ENCODE results near the gene PRKCA. TPM values are rescaled to one million over a fixed set of nuclear protein-coding genes. Genes with fewer than 3 reads are reported as not detected.

The PRKCA gene
- total and polyA plus RNA-seq, 9 of the 15 experiments (the other 6 are each of a cell fraction or from before 2014, with no cell fraction given): 3.2 to 33.0 (median 17.8) TPM

GRCh38 chr17:66549731-66550207, 247.4 kb downstream of the PRKCA start:
- FAIRE-seq: no peak
- no peak overlapping the region for H3K4me3 ChIP-seq
- DNase-seq (ENCODE audit: extremely low read depth in 1 of 4, low spot score in 3 of 4): no peak

More at GRCh38 chr17:66549731-66550207, 247.4 kb downstream of the PRKCA start:
- no TSS peak for BruUV-seq (replicated peaks)
- intact Hi-C loops (cut with micrococcal nuclease) (no loop called here), in situ Hi-C loops (cut with MboI) (no loop called here)
- no peak overlapping the region for H3K27ac ChIP-seq (ENCODE audit: extremely low read depth, low read depth, low read length)
- H3K4me2 ChIP-seq (ENCODE audit: insufficient read depth, low read length): no peak overlapping the region
- peaks cover 8% of the 10 kb centered on the region; the same call in 1 of the 2 replicates for H4K20me1 ChIP-seq (replicated peaks; ENCODE audit: control insufficient read depth, insufficient read depth, low read length)
- no peaks in the 10 kb centered on the region for H3K27me3 ChIP-seq (ENCODE audit: control insufficient read depth in 2 of 2, insufficient read depth in 2 of 2, low read length in 2 of 2)
- POLR2A ChIA-PET: interaction anchor here (0.6 to 1.1 kb wide), 2 partner anchors 12 to 1422 kb away, joined by 3 to 5 read pairs; no protein-coding TSS in a partner anchor
- no peak for ATAC-seq
- CTCF ChIA-PET (ENCODE audit: low intra/inter-chr PET ratio): no interaction called here
- H3K9ac ChIP-seq (ENCODE audit: insufficient read depth in 1 of 2, low read depth in 2 of 2, low read length in 2 of 2): no peak overlapping the region
- TF ChIP-seq LEF1 (IDR thresholded peaks at IDR 0.05): no peak
- TF ChIP-seq SREBF1 (IDR thresholded peaks at IDR 0.05; ENCODE audit: borderline replicate concordance, low read depth, low read length): no peak
- no peak for TF ChIP-seq EGR1 (conservative IDR thresholded peaks at IDR 0.05)
- TF ChIP-seq ARID2 (IDR thresholded peaks at IDR 0.05): no peak
- TF ChIP-seq PURB (CRISPR knock-in tag; IDR thresholded peaks at IDR 0.05; ENCODE audit: low read depth): no peak
- TF ChIP-seq SMARCA4 (IDR thresholded peaks at IDR 0.05): no peak
- TF ChIP-seq MYBL2 (IDR thresholded peaks at IDR 0.05; ENCODE audit: low read depth): no peak
- no peak for TF ChIP-seq MYBL2 (CRISPR knock-in tag; IDR thresholded peaks at IDR 0.05; ENCODE audit: borderline replicate concordance)
- no peak for TF ChIP-seq RCOR1 (IDR thresholded peaks at IDR 0.05; ENCODE audit: borderline replicate concordance in 1 of 2, low read depth in 2 of 2, low read length in 2 of 2)
- no peak for TF ChIP-seq CBX2 (IDR thresholded peaks at IDR 0.05; ENCODE audit: insufficient read depth, low read length, poor library complexity, severe bottlenecking)
- no peak for TF ChIP-seq CHAMP1 (IDR thresholded peaks at IDR 0.05)
- no peak for TF ChIP-seq NKRF (IDR thresholded peaks at IDR 0.05; ENCODE audit: borderline replicate concordance)
- TF ChIP-seq ELF2 (CRISPR knock-in tag; IDR thresholded peaks at IDR 0.05): no peak
- no peak for TF ChIP-seq RB1 (IDR thresholded peaks at IDR 0.05; ENCODE audit: low read depth)
- TF ChIP-seq NCOA6 (IDR thresholded peaks at IDR 0.05): no peak
- no peak for TF ChIP-seq MCM3 (IDR thresholded peaks at IDR 0.05)
- TF ChIP-seq ESRRA (IDR thresholded peaks at IDR 0.05; ENCODE audit: borderline replicate concordance, low read depth): no peak
- TF ChIP-seq GABPA (tag; conservative IDR thresholded peaks at IDR 0.05; ENCODE audit: low read depth): no peak
- WGBS (ENCODE audit: insufficient coverage, low coverage, missing lambda C conversion rate): 69% methylated on average over 5 of the region's 5 CpGs
- 0 out of 3 replicates have a peak, but pooled peaks cover 2% of the 10 kb centered on the region for H3K79me2 ChIP-seq (ENCODE audit: control insufficient read depth, insufficient read depth, low read length)
- no peaks in the 10 kb centered on the region for H3K9me3 ChIP-seq (replicated peaks; ENCODE audit: control insufficient read depth, insufficient read depth, low read depth, low read length)
- no peaks in the 10 kb centered on the region for H3K36me3 ChIP-seq (ENCODE audit: control insufficient read depth, insufficient read depth, low read length)
- no peaks in the 10 kb centered on the region for H3K9me1 ChIP-seq (ENCODE audit: control insufficient read depth, insufficient read depth, low read length)
- no peak overlapping the region for H2AFZ ChIP-seq (ENCODE audit: low read depth, low read length)
- H3K4me1 ChIP-seq (replicated peaks in 1 of 2; ENCODE audit: control insufficient read depth in 2 of 2, insufficient read depth in 2 of 2, low read length in 2 of 2): no peaks in the 10 kb centered on the region; a peak in 2 of 5 replicates

Data from K562 (cell line).